HG03575 (cell line): ENCODE results near the gene JTB.

ENCODE experiments used
- ATAC-seq: cut with Tn5 transposase; IDR thresholded peaks from one replicate; pipeline ENCODE4 v1.9.1; 2021; ENCODE audit not compliant: unreplicated experiment, insufficient number of reproducible peaks, low FRiP score; ENCODE audit errors: extremely low read depth

Gene JTB

GRCh38 chr1:153939476-153939875 lies 38.0 kb downstream of the JTB start:
- ATAC-seq: no peak

- ATAC-seq: no peak
Measured at GRCh38 chr1:153938996-153939395, 38.5 kb downstream of the JTB start.

- no peak for ATAC-seq
Measured at GRCh38 chr1:153937331-153937730, 40.1 kb downstream of the JTB start.

- ATAC-seq: no peak
Measured at GRCh38 chr1:153936011-153936802, 41.3 kb downstream of the JTB start.

- ATAC-seq: no peak
Measured at GRCh38 chr1:153934746-153935145, 42.7 kb downstream of the JTB start.

GRCh38 chr1:153933955-153934354 lies 43.5 kb downstream of the JTB start:
- no peak for ATAC-seq

GRCh38 chr1:153933430-153933829 lies 44.0 kb downstream of the JTB start:
- ATAC-seq: no peak

GRCh38 chr1:153932156-153933131 lies 45.0 kb downstream of the JTB start:
- ATAC-seq: no peak

GRCh38 chr1:153929981-153930948 lies 47.2 kb downstream of the JTB start:
- no peak for ATAC-seq

- no peak for ATAC-seq
Measured at GRCh38 chr1:153929426-153929825, 48.0 kb downstream of the JTB start.

GRCh38 chr1:153928791-153929341 lies 48.6 kb downstream of the JTB start:
- no peak for ATAC-seq

GRCh38 chr1:153928245-153928644 lies 49.2 kb downstream of the JTB start:
- ATAC-seq: no peak

GRCh38 chr1:153926405-153926804 lies 51.1 kb downstream of the JTB start:
- no peak for ATAC-seq
